AG10803 (cell line): ENCODE results near the gene TUBB1.

Experiments
- DNase-seq: peaks from one replicate; pipeline ENCODE4 v3.0.0; 2010; ENCODE audit warnings: low read depth
- H3K4me3 ChIP-seq: 2 replicates; pipeline ENCODE4 v1.5.1; 2011; ENCODE audit warnings: mild to moderate bottlenecking, low read length, control low read depth
- TF ChIP-seq, protein P1 (sequence below): conservative IDR thresholded peaks from 2 replicates; pipeline ENCODE4 v1.5.1; 2011; ENCODE audit warnings: mild to moderate bottlenecking, low read length, control low read depth, inconsistent platforms

The TUBB1 gene

GRCh38 chr20:59002874-59003399 lies 16.3 kb upstream of the TUBB1 start:
- H3K4me3 ChIP-seq = no peak overlapping the region
- TF ChIP-seq, protein P1, sequence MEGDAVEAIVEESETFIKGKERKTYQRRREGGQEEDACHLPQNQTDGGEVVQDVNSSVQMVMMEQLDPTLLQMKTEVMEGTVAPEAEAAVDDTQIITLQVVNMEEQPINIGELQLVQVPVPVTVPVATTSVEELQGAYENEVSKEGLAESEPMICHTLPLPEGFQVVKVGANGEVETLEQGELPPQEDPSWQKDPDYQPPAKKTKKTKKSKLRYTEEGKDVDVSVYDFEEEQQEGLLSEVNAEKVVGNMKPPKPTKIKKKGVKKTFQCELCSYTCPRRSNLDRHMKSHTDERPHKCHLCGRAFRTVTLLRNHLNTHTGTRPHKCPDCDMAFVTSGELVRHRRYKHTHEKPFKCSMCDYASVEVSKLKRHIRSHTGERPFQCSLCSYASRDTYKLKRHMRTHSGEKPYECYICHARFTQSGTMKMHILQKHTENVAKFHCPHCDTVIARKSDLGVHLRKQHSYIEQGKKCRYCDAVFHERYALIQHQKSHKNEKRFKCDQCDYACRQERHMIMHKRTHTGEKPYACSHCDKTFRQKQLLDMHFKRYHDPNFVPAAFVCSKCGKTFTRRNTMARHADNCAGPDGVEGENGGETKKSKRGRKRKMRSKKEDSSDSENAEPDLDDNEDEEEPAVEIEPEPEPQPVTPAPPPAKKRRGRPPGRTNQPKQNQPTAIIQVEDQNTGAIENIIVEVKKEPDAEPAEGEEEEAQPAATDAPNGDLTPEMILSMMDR = no peak
- DNase-seq = no peak

- no peak overlapping the region for H3K4me3 ChIP-seq
- DNase-seq = no peak
- TF ChIP-seq, protein P1 = no peak
Observed at GRCh38 chr20:59003836-59004492, 15.3 kb upstream of the TUBB1 start.

GRCh38 chr20:59004493-59004762 lies 14.8 kb upstream of the TUBB1 start:
- H3K4me3 ChIP-seq = no peak overlapping the region
- DNase-seq = no peak
- TF ChIP-seq, protein P1 = no peak

GRCh38 chr20:59004763-59005522 lies 14.3 kb upstream of the TUBB1 start:
- TF ChIP-seq, protein P1 = no peak
- peak overlapping the region; percentile 85 for H3K4me3 ChIP-seq
- DNase-seq = no peak

- TF ChIP-seq, protein P1 = no peak
- H3K4me3 ChIP-seq = peak overlapping the region; percentile 85
- DNase-seq = no peak
Observed at GRCh38 chr20:59005523-59006166, 13.6 kb upstream of the TUBB1 start.

DNA sequence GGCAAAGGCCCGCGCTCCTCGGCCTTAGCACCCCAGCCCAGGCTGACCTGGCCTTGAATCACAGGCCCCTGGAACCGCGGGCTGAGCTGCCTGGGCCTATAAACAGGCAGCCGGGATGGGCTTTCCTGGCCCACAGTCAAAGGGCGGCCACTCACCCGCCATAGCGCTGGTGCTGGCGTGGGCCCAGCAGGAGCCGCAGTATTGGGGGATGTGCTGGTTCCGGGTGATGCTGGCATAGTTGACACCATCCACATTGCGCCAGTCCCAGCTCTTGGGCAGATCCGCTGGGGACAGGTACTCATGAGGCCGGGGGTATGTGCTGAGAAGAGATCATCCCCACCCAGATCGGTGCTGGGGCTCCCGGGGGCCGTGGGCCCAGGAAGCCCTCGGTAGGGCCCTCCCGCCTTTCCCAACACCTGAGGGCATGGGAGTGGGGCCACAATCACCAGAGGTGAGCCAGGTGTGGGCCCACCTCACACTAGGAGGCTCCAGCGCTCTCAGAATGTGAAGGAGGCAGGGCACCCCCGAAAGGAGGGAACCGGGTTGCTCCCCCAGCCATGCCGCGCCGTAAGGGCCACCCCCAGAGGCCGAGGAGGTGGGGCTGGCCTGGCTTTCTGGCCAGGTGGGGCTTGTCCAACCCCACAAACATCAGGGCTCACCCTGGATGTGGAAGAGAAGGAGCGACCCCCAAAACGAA lies 12.9 kb upstream of the TUBB1 start:
- DNase-seq = peak; percentile 42
- TF ChIP-seq, protein P1 = no peak
- H3K4me3 ChIP-seq = peak overlapping the region; percentile 85
